Thymus (tissue), 11 donors: Measurements from ENCODE around the gene C15orf61. TPM values are rescaled to one million over a fixed set of nuclear protein-coding genes. Genes with fewer than 3 reads are reported as not detected.
A peak's percentile ranks its signal among the peaks of the same experiment; 100 is the strongest.

Experiments used
- DNase-seq, 9 donors: peaks; one replicate each; pipeline ENCODE4 v3.0.0-alpha.2; 2013; ENCODE audit warnings: low spot score in 9 of 9, low read depth in 6 of 9, missing footprints in 1 of 9
- H3K27ac ChIP-seq, 2 donors: one replicate each; pipeline ENCODE4 v1.5.1; 2013; ENCODE audit warnings: control low read depth in 1 of 2, low read depth in 1 of 2, low read length in 1 of 2, mild to moderate bottlenecking in 1 of 2, moderate library complexity in 1 of 2
- H3K27me3 ChIP-seq, 2 donors: one replicate each; pipeline ENCODE4 v1.5.1; 2013; ENCODE audit warnings: low read length in 1 of 2; ENCODE audit not compliant: control insufficient read depth in 2 of 2, insufficient read depth in 1 of 2
- H3K36me3 ChIP-seq, 2 donors: one replicate each; pipeline ENCODE4 v1.5.1; 2013; ENCODE audit warnings: low read length in 1 of 2, mild to moderate bottlenecking in 1 of 2, moderate library complexity in 1 of 2; ENCODE audit not compliant: control insufficient read depth in 2 of 2, insufficient read depth in 2 of 2
- H3K4me1 ChIP-seq, 2 donors: one replicate each; pipeline ENCODE4 v1.5.1; 2013; ENCODE audit warnings: low read length in 2 of 2; ENCODE audit not compliant: control insufficient read depth in 2 of 2, insufficient read depth in 2 of 2
- H3K4me3 ChIP-seq, 2 donors: one replicate each; pipeline ENCODE4 v1.5.1; 2013; ENCODE audit warnings: low read length in 2 of 2, control low read depth in 1 of 2, mild to moderate bottlenecking in 1 of 2
- H3K9me3 ChIP-seq, 2 donors: one replicate each; pipeline ENCODE4 v1.5.1; 2013; ENCODE audit warnings: low read length in 1 of 2, mild to moderate bottlenecking in 1 of 2; ENCODE audit not compliant: control insufficient read depth in 2 of 2, insufficient read depth in 1 of 2
- WGBS: extraction: QIAGEN DNeasy Blood & Tissue Kit; methylation state at CpG from one replicate; pipeline ENCODE4 v1.1.7; 2013; 5-methylcytosine and 5-hydroxymethylcytosine counted together
- polyA plus RNA-seq: library from polyadenylated mRNA; stranded (reverse); fragments of 200-250 nt; gene quantifications from one replicate; pipeline ENCODE4 v1.2.3, GENCODE V29; 2013
- total RNA-seq: library from RNA; stranded (reverse); fragments of 120-200 nt; gene quantifications from one replicate; pipeline ENCODE4 v1.2.4, GENCODE V29; 2013
- donor health status: healthy.

C15orf61 gene
- total and polyA plus RNA-seq, 2 donors = 2.5 to 2.9 TPM

- peak overlapping the region in 1 of 2 donors; percentile 86 for H3K27ac ChIP-seq
- 99% methylated on average over 3 of the region's 3 CpGs for WGBS
- DNase-seq = no peak
- H3K9me3 ChIP-seq = no peaks in the 10 kb centered on the region
- H3K4me3 ChIP-seq = peak overlapping the region in 1 of 2 donors; percentile 24
- H3K27me3 ChIP-seq = no peaks in the 10 kb centered on the region
- peaks cover 38% of the 10 kb centered on the region in 2 donors for H3K4me1 ChIP-seq
- H3K36me3 ChIP-seq = peaks cover 0 to 14% of the 10 kb centered on the region in 2 donors
These were observed 23.5 kb downstream of the C15orf61 start for GRCh38 chr15:67544475-67544874.

GRCh38 chr15:67545864-67546263 is 24.9 kb downstream of the C15orf61 start:
- Histone ChIP-seq H3K27ac (peak overlapping the region; percentile 36 to 86), H3K9me3 (no peaks in the 10 kb centered on the region), H3K27me3 (no peaks in the 10 kb centered on the region), H3K36me3 (peaks cover 3 to 20% of the 10 kb centered on the region in 2 donors), H3K4me1 (peaks cover 38% of the 10 kb centered on the region in 2 donors), H3K4me3 (peak overlapping the region in 1 of 2 donors; percentile 5)
- 90% methylated on average over 3 of the region's 3 CpGs for WGBS
- no peak for DNase-seq

GRCh38 chr15:67547064-67547463 is 26.1 kb downstream of the C15orf61 start:
- H3K4me3 ChIP-seq = no peak overlapping the region
- H3K36me3 ChIP-seq = peaks cover 6 to 27% of the 10 kb centered on the region in 2 donors
- no peaks in the 10 kb centered on the region for H3K9me3 ChIP-seq
- H3K27ac ChIP-seq = no peak overlapping the region
- H3K27me3 ChIP-seq = no peaks in the 10 kb centered on the region
- H3K4me1 ChIP-seq = peaks cover 35 to 38% of the 10 kb centered on the region in 2 donors
- no peak for DNase-seq
- WGBS = 97% methylated on average over 2 of the region's 2 CpGs

GRCh38 chr15:67547836-67548235 is 26.9 kb downstream of the C15orf61 start:
- Histone ChIP-seq H3K27ac (no peak overlapping the region), H3K4me1 (peaks cover 35 to 38% of the 10 kb centered on the region in 2 donors)
- WGBS = 86% methylated on average over 3 of the region's 3 CpGs

GRCh38 chr15:67548236-67548852 is 27.4 kb downstream of the C15orf61 start:
- no peak for DNase-seq
- Histone ChIP-seq H3K27me3 (no peaks in the 10 kb centered on the region), H3K4me3 (no peak overlapping the region), H3K27ac (no peak overlapping the region), H3K36me3 (peaks cover 6 to 33% of the 10 kb centered on the region in 2 donors), H3K4me1 (peaks cover 33 to 34% of the 10 kb centered on the region in 2 donors), H3K9me3 (no peaks in the 10 kb centered on the region)
- 98% methylated on average over 2 of the region's 2 CpGs for WGBS

More at GRCh38 chr15:67547836-67548235, 26.9 kb downstream of the C15orf61 start:
- peaks cover 6 to 28% of the 10 kb centered on the region in 2 donors for H3K36me3 ChIP-seq
- H3K27me3 ChIP-seq = no peaks in the 10 kb centered on the region
- H3K4me3 ChIP-seq = no peak overlapping the region
- no peaks in the 10 kb centered on the region for H3K9me3 ChIP-seq
- DNase-seq = no peak

GRCh38 chr15:67548862-67549651 is 28.1 kb downstream of the C15orf61 start:
- Histone ChIP-seq H3K4me3 (no peak overlapping the region), H3K36me3 (peaks cover 6 to 34% of the 10 kb centered on the region in 2 donors), H3K4me1 (peaks cover 28 to 29% of the 10 kb centered on the region in 2 donors), H3K9me3 (no peaks in the 10 kb centered on the region), H3K27me3 (no peaks in the 10 kb centered on the region), H3K27ac (no peak overlapping the region)
- DNase-seq = no peak
- WGBS = 92% methylated on average over 8 of the region's 8 CpGs

- 95% methylated on average over 3 of the region's 3 CpGs for WGBS
- peaks cover 6 to 34% of the 10 kb centered on the region in 2 donors for H3K36me3 ChIP-seq
These were observed 28.8 kb downstream of the C15orf61 start for GRCh38 chr15:67549736-67550135.

GRCh38 chr15:67550522-67550921 is 29.6 kb downstream of the C15orf61 start:
- Histone ChIP-seq H3K27me3 (no peaks in the 10 kb centered on the region), H3K4me1 (peaks cover 16 to 17% of the 10 kb centered on the region in 2 donors), H3K27ac (no peak overlapping the region), H3K4me3 (no peak overlapping the region), H3K36me3 (peaks cover 6 to 41% of the 10 kb centered on the region in 2 donors), H3K9me3 (no peaks in the 10 kb centered on the region)
- DNase-seq = no peak
- 84% methylated on average over 4 of the region's 4 CpGs for WGBS

More at GRCh38 chr15:67549736-67550135, 28.8 kb downstream of the C15orf61 start:
- peaks cover 22 to 24% of the 10 kb centered on the region in 2 donors for H3K4me1 ChIP-seq
- no peaks in the 10 kb centered on the region for H3K27me3 ChIP-seq
- H3K9me3 ChIP-seq = no peaks in the 10 kb centered on the region
- H3K4me3 ChIP-seq = no peak overlapping the region
- no peak for DNase-seq
- H3K27ac ChIP-seq = no peak overlapping the region

- 100% methylated on average over 1 of the region's 1 CpG for WGBS
These were observed 30.3 kb downstream of the C15orf61 start for GRCh38 chr15:67551207-67551743.

More at GRCh38 chr15:67551207-67551743, 30.3 kb downstream of the C15orf61 start:
- H3K9me3 ChIP-seq = no peaks in the 10 kb centered on the region
- H3K36me3 ChIP-seq = peaks cover 6 to 35% of the 10 kb centered on the region in 2 donors
- no peak overlapping the region for H3K27ac ChIP-seq
- no peak overlapping the region for H3K4me3 ChIP-seq
- no peak for DNase-seq
- H3K4me1 ChIP-seq = peaks cover 9 to 10% of the 10 kb centered on the region in 2 donors
- H3K27me3 ChIP-seq = no peaks in the 10 kb centered on the region
